ENCODE measurements around the gene SNAPC2.

The SNAPC2 gene

GRCh38 chr19:7919610-7920518, at the start of gene SNAPC2:
Gene SNAPC2, plus strand, starts transcription at chr19:7920338. Its CDS starts 29 bp downstream, at chr19:7920367.
- peak within 1 kb of the TSS; percentile 64 for H3K4me3 ChIP-seq (ENCODE audit: low read length)
- DNase-seq (ENCODE audit: low read depth), result peak; percentile 95
- TF ChIP-seq CTCF (IDR thresholded peaks at IDR 0.05; ENCODE audit: insufficient read depth, low read depth, low read length, missing control alignments), result no peak

GRCh38 chr19:7870571-7871436, 49.3 kb upstream of the SNAPC2 start:
- TF ChIP-seq CTCF (IDR thresholded peaks at IDR 0.05; ENCODE audit: insufficient read depth, low read depth, low read length, missing control alignments), result no peak
- peak; percentile 76 for DNase-seq (ENCODE audit: low read depth)
- no peak overlapping the region for H3K4me3 ChIP-seq (ENCODE audit: low read length)

GRCh38 chr19:7871437-7872305, 48.5 kb upstream of the SNAPC2 start:
- TF ChIP-seq CTCF (IDR thresholded peaks at IDR 0.05; ENCODE audit: insufficient read depth, low read depth, low read length, missing control alignments), result no peak
- peak overlapping the region; percentile 34 for H3K4me3 ChIP-seq (ENCODE audit: low read length)
- peak; percentile 97 for DNase-seq (ENCODE audit: low read depth)

- DNase-seq (ENCODE audit: low read depth), result no peak
- TF ChIP-seq CTCF (IDR thresholded peaks at IDR 0.05; ENCODE audit: insufficient read depth, low read depth, low read length, missing control alignments), result no peak
- no peak overlapping the region for H3K4me3 ChIP-seq (ENCODE audit: low read length)
Measured at GRCh38 chr19:7872306-7873204, 47.6 kb upstream of the SNAPC2 start.

- no peak overlapping the region for H3K4me3 ChIP-seq (ENCODE audit: low read length)
- DNase-seq (ENCODE audit: low read depth), result no peak
- TF ChIP-seq CTCF (IDR thresholded peaks at IDR 0.05; ENCODE audit: insufficient read depth, low read depth, low read length, missing control alignments), result no peak
Measured at GRCh38 chr19:7873304-7874075, 46.6 kb upstream of the SNAPC2 start.
